Measurements from ENCODE around the gene BRICD5.

Gene BRICD5

GRCh38 chr16:2196162-2196980 lies 14.3 kb downstream of the BRICD5 start, which contains the start of gene CASKIN1:
Gene CASKIN1 (minus strand): TSS chr16:2196605. CDS start chr16:2196432, 173 bp downstream.
- DNase-seq = no peak

- no peak for DNase-seq
These were observed 15.1 kb downstream of the BRICD5 start for GRCh38 chr16:2195322-2196161.

GRCh38 chr16:2194852-2195321 lies 15.8 kb downstream of the BRICD5 start:
- no peak for DNase-seq

- DNase-seq = no peak
These were observed 16.4 kb downstream of the BRICD5 start for GRCh38 chr16:2194166-2194834.

GRCh38 chr16:2191446-2191706 lies 19.3 kb downstream of the BRICD5 start:
- no peak for DNase-seq

GRCh38 chr16:2190659-2191445 lies 19.8 kb downstream of the BRICD5 start:
- no peak for DNase-seq

GRCh38 chr16:2190002-2190658 lies 20.5 kb downstream of the BRICD5 start:
- no peak for DNase-seq

GRCh38 chr16:2189252-2189893 lies 21.3 kb downstream of the BRICD5 start:
- DNase-seq = no peak

GRCh38 chr16:2188395-2188794 lies 22.3 kb downstream of the BRICD5 start:
- DNase-seq = no peak

- DNase-seq = no peak
These were observed 23.5 kb downstream of the BRICD5 start for GRCh38 chr16:2187212-2187611.

- DNase-seq = no peak
These were observed 24.2 kb downstream of the BRICD5 start for GRCh38 chr16:2186505-2186904.

- no peak for DNase-seq
These were observed 24.6 kb downstream of the BRICD5 start for GRCh38 chr16:2186064-2186463.

- no peak for DNase-seq
These were observed 25.7 kb downstream of the BRICD5 start for GRCh38 chr16:2184962-2185361.

GRCh38 chr16:2184346-2184745 lies 26.3 kb downstream of the BRICD5 start:
- DNase-seq = no peak

GRCh38 chr16:2183671-2184070 lies 27.0 kb downstream of the BRICD5 start:
- no peak for DNase-seq

- DNase-seq = no peak
These were observed 28.7 kb downstream of the BRICD5 start for GRCh38 chr16:2181952-2182351.

GRCh38 chr16:2180962-2181923 lies 29.4 kb downstream of the BRICD5 start:
- DNase-seq = no peak

- DNase-seq = no peak
These were observed 30.2 kb downstream of the BRICD5 start for GRCh38 chr16:2180461-2180860.

- no peak for DNase-seq
These were observed 31.1 kb downstream of the BRICD5 start for GRCh38 chr16:2179576-2179975.

- DNase-seq = no peak
These were observed 31.6 kb downstream of the BRICD5 start for GRCh38 chr16:2179107-2179501.
